Measurements from ENCODE around the gene RAB40C.

The RAB40C gene

GRCh38 chr16:574021-574760 lies 15.7 kb upstream of the RAB40C start:
- in situ Hi-C loops (cut with HindIII; ENCODE audit: low sequenced_read_pairs): no loop called here

DNA sequence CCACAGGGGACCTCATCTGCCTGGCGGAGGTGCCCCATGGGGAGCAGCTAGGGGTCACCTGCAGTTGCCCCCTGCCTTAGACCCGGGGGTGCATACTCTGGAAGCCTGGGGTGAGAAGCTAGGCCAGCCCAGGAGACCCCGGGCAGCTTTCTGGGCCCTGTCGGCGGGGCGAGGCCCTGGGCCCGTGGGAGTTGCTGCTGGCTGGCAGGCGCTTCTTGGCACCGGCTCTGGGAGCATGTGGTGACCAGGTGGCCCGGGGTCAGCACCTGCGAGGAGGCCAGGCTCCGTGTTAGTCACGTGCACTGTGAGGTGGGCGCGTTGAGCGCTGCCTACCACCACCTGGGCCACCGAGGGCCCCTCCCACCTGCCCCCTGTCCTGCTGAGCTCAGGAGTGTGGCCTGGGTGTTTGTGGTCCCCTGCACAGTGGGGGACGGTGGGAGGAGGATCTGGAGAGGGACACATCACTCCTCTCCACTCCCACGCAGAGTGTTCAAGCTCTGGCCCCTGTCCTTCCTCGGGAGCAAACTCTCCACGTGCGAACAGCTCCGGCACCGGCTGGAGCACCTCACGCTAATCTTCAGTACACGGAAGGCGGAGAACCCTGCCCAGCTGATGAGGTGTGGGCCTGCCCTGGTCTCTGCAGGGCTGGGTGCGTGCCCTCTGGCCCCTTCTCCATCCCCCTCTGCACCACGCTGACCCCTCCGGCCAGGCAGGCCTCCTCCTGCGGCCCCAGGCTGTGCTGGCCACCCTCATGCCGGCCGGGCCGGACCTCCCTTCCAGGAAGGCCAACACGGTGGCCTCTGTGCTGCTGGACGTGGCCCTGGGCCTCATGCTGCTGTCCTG lies 14.3 kb upstream of the RAB40C start:
- in situ Hi-C loops (cut with HindIII; ENCODE audit: low sequenced_read_pairs): no loop called here

DNA sequence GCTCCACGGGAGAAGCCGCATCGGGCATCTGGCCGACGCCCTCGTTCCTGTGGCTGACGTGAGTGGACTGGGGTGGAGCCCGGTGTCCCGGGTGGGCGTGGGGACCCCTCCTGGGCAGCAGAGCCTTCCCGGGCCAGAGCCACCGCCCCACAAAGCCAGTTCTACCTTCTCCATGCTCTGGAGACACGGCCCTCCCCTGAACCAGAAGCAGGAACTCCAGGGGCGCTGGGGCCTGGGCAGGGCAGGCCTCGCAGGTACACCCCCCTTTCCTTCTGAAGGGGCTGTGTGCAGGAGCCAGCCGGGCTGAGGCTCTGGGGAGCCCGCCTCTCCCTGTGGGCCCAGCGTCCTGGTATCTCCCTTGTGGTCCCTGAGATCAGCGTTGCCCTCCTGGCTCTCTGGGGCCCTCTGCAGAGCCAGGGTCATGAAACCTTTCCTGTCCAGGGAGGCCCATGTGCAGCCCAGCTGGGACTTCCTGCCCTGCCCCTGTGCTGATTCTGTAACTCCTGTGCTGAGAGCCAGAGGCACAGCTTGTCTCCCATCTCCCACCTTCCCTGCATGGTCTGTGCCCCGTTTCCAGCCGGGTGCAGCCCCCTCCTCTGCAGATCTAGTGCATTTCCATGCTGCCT lies 13.6 kb upstream of the RAB40C start:
- in situ Hi-C loops (cut with HindIII; ENCODE audit: low sequenced_read_pairs): no loop called here

GRCh38 chr16:576823-577201 lies 13.1 kb upstream of the RAB40C start:
- in situ Hi-C loops (cut with HindIII; ENCODE audit: low sequenced_read_pairs): no loop called here

- in situ Hi-C loops (cut with HindIII; ENCODE audit: low sequenced_read_pairs): no loop called here
Observed at GRCh38 chr16:577796-578195, 12.1 kb upstream of the RAB40C start.

DNA sequence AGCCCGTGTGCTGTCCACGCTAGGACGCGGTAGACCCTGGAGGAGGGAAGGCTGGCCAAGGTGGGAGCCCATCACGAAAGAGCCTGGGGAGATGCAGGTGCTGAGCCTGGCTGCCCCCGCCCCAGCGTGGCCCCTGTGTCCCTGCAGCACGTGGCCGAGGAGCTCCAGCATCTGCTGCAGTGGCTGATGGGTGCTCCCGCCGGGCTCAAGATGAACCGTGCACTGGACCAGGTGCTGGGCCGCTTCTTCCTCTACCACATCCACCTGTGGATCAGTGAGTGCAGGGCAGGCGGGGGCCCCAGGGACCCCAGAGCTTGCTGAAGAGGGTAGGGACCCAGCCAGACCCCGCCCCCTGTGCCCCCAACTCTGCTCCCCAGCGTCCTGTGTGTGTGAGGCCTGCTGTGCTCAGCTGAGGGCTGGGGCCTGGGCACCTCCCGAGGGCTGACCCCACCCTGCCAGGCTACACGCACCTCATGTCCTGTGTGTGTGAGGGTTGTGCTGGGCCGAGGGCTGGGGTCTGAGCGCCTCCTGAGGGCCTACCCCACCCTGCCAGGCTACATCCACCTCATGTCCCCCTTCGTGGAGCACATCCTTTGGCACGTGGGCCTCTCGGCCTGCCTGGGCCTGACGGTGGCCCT lies 11.5 kb upstream of the RAB40C start:
- in situ Hi-C loops (cut with HindIII; ENCODE audit: low sequenced_read_pairs): no loop called here

DNA sequence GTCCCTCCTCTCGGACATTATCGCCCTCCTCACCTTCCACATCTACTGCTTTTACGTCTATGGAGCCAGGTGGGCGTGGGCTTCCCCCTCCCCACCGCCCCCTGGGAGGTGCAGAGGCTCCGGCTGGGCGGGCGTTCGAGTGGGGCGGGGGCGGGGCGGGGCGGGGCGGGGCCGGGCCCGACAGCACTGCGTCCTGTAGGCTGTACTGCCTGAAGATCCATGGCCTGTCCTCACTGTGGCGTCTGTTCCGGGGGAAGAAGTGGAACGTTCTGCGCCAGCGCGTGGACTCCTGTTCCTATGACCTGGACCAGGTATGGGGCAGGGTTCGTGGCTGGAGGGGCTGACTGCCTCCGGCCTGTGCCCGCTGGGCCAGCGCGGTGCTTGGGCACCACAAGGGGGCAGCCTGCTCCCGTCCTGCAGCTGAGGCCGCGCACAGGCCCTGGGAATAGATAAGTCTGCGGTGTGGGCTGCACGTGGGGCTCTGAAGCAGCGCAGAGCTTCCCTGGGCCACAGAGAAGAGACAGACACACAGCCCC lies 10.9 kb upstream of the RAB40C start:
- in situ Hi-C loops (cut with HindIII; ENCODE audit: low sequenced_read_pairs): no loop called here

- in situ Hi-C loops (cut with HindIII; ENCODE audit: low sequenced_read_pairs): no loop called here
Observed at GRCh38 chr16:580141-580945, 9.5 kb upstream of the RAB40C start.

- in situ Hi-C loops (cut with HindIII; ENCODE audit: low sequenced_read_pairs): no loop called here
Observed at GRCh38 chr16:580946-581498, 8.8 kb upstream of the RAB40C start.

DNA sequence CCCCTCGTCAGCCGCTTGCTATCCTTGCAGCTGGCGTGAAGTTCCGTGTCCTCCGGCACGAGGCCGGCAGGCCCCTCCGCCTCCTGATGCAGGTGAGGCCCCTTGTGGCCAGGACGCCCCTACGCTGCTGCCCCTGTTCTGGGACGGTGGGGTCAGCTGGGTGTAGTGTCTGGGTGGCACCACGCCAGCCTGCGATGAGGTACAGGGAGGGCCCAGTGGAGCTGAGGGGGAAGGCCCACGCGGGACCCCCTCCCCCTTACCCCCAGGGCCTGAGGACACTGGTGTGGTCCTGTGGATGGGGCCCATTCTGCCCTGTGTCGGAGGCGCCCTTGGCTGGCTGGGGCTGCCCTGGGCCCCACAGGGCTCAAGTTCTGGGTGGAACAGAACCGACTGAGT lies 7.7 kb upstream of the RAB40C start:
- in situ Hi-C loops (cut with HindIII; ENCODE audit: low sequenced_read_pairs): no loop called here

GRCh38 chr16:582614-583331 lies 7.1 kb upstream of the RAB40C start:
- in situ Hi-C loops (cut with HindIII; ENCODE audit: low sequenced_read_pairs): no loop called here

GRCh38 chr16:583470-583814 lies 6.4 kb upstream of the RAB40C start:
- in situ Hi-C loops (cut with HindIII; ENCODE audit: low sequenced_read_pairs): no loop called here

- in situ Hi-C loops (cut with HindIII; ENCODE audit: low sequenced_read_pairs): no loop called here
Observed at GRCh38 chr16:583815-584591, 5.9 kb upstream of the RAB40C start.

GRCh38 chr16:585351-585750 lies 4.5 kb upstream of the RAB40C start:
- in situ Hi-C loops (cut with HindIII; ENCODE audit: low sequenced_read_pairs): no loop called here

DNA sequence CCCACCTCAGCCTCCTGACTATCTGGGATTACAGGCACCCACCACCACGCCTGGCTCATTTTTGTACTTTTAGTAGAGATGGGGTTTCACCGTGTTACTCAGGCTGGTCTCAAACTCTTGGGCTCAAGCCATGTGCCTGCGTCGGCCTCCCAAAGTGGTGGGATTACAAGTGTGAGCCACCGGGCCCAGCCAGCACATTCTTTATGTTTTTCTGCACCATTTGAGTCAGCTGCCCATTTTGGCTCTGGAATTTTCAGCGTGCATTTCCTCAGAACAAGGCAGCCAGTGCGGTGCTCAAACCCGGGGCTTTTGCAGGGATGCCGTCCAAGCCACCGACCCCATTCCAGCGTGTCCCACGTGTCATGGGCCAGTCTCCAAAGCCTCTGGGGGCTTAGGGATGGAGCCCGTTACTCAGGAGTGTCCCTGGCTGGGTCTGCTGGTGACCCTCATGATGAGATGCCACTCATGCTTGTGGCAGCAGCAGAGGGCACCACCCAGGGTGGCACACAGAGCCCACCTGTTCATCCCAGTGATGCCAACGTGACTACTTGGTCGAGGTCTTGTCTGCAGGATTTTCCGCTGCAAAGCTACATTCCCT lies 3.7 kb upstream of the RAB40C start:
- in situ Hi-C loops (cut with HindIII; ENCODE audit: low sequenced_read_pairs): no loop called here

GRCh38 chr16:586645-587590 lies 2.9 kb upstream of the RAB40C start:
- in situ Hi-C loops (cut with HindIII; ENCODE audit: low sequenced_read_pairs): no loop called here

DNA sequence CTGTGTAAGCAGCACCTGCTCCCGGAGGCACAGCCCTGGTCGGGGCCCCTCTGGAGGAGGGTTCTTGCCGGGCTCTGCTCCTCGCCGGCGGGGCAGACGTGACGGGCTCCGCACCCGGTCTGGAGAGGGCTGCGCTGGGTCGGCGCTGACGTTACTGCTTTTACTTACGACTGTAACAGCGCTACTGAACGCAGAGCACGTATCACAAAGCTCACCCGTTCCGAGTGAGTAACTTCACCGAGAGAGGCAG lies 1.3 kb upstream of the RAB40C start:
- in situ Hi-C loops (cut with HindIII; ENCODE audit: low sequenced_read_pairs): no loop called here

All from DLD1 (cell line).